Choroid plexus epithelial cell (primary cell): Measurements from ENCODE around the gene ARGLU1.
A peak's percentile ranks its signal among the peaks of the same experiment; 100 is the strongest.

Experiments used
- DNase-seq: peaks from one replicate; pipeline ENCODE4 v3.0.0-alpha.2; 2010; ENCODE audit warnings: low read depth
- H3K4me3 ChIP-seq: 2 replicates; pipeline ENCODE4 v1.5.1; 2011; ENCODE audit warnings: low read depth, mild to moderate bottlenecking, control low read depth, low read length, moderate library complexity
- TF ChIP-seq, protein P1 (sequence below): conservative IDR thresholded peaks from 2 replicates; pipeline ENCODE4 v1.5.1; 2011; ENCODE audit warnings: low read depth, mild to moderate bottlenecking, control low read depth, inconsistent platforms, low read length, moderate library complexity

The ARGLU1 gene

DNA sequence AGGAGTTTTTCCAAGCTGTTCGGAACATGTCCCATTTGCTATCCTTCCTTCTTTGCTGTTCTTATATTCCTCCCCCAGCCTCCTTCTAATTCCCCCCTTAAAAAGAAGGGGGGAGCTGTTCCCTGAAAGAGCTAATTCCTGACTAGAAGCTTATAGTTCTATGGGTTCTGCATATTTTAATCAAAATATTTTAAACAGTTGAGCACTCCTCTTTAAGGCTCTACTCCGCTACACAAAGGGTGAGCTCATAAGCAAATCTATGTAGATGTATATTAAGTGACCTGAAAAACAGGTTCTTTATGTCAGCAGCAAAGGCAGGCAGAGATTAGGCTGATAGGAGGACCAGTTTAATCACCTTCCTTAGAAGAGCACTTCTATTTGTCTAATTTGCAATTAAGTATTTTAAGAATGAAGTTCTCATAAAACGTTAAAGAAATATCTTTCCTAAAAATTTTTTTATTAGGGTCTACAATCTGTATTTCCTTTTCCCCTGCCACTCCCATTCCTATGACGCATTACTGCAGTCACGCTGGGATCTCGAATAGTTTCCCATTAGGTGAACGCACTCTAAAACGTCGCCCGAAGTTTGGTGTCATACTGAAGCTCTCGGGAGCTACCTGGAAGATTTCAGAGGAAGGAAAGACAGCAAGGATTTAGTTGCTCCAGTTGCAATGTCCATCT, 37.6 kb downstream of the ARGLU1 start:
- H3K4me3 ChIP-seq: peak overlapping the region; percentile 87
- peak; percentile 46 for DNase-seq
- TF ChIP-seq, protein P1, sequence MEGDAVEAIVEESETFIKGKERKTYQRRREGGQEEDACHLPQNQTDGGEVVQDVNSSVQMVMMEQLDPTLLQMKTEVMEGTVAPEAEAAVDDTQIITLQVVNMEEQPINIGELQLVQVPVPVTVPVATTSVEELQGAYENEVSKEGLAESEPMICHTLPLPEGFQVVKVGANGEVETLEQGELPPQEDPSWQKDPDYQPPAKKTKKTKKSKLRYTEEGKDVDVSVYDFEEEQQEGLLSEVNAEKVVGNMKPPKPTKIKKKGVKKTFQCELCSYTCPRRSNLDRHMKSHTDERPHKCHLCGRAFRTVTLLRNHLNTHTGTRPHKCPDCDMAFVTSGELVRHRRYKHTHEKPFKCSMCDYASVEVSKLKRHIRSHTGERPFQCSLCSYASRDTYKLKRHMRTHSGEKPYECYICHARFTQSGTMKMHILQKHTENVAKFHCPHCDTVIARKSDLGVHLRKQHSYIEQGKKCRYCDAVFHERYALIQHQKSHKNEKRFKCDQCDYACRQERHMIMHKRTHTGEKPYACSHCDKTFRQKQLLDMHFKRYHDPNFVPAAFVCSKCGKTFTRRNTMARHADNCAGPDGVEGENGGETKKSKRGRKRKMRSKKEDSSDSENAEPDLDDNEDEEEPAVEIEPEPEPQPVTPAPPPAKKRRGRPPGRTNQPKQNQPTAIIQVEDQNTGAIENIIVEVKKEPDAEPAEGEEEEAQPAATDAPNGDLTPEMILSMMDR: no peak

DNA sequence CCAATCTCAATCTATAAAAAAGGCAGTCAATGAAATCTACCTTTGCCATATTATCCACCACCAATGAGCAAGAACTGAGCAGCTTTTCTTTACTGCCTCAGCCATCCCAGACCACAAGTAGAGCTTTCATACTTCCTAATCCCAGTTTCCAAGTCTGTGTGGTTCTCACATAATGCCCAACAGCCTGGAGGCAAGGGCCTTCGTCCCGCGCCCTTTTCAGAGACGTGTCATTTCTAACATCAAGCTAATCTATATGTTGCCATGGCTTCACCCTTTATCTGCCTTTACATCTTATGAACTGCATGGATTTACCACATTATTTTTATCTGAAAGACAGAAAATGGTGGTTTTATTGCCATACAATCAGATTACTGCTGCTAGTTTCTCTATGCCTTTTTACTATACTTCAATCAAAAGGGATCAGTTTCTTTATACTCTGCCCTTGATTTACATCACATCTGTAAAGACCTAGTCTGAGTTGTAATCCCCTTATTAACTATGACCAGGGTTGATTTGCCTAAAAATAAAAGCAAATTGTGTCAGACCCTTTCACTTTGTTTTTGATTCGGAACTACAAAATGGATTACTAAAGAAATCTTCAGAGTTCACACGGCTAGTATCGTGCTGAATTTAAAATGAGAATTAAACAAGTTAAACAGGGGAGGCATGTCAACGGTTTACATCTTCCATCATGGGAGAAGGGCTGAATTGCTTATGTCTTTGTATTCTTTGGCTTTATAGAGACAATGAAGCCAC, 38.3 kb downstream of the ARGLU1 start:
- DNase-seq: peak; percentile 35
- TF ChIP-seq, protein P1: no peak
- H3K4me3 ChIP-seq: no peak overlapping the region

DNA sequence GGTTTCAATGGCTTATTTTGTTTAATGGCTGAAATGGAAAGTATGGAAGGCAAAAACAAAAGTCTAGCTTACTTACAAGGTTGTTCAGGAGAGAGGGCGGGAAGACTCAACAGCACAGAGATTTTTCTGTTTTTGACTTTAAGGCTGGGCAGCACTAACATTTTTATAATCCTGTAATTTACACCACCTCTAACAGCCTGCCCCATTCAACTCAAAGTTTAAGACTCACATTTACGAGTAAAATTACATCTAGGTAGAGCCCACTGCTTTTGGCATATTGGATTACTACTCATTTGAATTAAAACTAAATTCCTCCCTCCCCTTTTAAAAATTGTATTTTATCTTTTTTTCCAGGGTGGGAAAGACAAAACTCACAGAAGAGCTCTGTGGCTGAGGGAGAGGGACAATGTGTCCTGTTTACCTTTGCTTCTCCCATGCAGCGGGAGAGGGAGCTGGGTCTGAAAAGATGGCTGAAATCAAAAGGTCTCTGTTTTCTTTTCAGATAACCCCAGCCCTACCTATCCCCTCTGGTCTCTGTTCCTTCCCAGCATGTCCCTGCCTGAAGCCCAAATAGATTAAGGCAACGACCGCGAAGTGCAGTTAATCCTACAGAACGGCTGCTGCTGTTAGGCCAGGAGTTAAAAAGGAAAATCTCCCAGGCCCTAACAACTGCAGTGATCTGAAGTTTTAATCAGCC, 39.1 kb downstream of the ARGLU1 start:
- no peak for DNase-seq
- TF ChIP-seq, protein P1: no peak
- peak overlapping the region; percentile 12 for H3K4me3 ChIP-seq

DNA sequence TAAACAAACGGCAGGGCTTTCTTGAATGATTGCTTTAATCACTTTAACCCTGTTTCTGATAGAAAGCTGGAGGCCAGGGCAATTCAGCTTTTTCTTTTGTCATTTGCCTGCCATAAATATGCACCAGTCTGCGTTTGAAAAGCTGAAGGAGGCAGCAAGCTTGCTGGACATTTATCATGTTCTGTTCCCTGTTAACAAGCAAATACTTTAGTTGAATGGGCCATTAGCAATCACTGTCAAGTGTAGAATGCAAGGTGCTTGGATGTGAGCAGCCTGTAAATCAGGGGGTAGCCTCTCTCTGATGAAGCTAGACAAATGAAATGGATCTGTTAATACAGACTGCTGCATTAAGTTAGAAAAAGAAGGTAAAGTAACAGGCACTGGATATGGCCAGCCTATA, 40.1 kb downstream of the ARGLU1 start:
- TF ChIP-seq, protein P1: no peak
- no peak overlapping the region for H3K4me3 ChIP-seq
- no peak for DNase-seq

DNA sequence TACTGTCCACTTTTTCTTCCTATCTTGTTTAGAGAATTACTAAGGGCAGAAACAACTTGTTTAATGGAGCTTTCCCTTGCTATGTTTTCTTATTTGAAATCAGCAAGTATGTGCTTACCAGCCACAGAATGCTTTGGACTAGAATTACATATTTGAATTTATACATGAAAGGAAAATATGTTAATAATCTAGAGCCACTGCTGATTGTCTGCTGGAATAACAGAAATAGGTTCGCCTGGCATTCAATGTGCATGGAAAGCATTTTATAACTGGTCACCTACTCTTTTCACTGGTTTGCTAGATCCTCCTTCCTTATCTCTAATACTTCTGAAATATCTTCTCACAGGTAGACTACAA, 40.5 kb downstream of the ARGLU1 start:
- DNase-seq: no peak
- TF ChIP-seq, protein P1: no peak

DNA sequence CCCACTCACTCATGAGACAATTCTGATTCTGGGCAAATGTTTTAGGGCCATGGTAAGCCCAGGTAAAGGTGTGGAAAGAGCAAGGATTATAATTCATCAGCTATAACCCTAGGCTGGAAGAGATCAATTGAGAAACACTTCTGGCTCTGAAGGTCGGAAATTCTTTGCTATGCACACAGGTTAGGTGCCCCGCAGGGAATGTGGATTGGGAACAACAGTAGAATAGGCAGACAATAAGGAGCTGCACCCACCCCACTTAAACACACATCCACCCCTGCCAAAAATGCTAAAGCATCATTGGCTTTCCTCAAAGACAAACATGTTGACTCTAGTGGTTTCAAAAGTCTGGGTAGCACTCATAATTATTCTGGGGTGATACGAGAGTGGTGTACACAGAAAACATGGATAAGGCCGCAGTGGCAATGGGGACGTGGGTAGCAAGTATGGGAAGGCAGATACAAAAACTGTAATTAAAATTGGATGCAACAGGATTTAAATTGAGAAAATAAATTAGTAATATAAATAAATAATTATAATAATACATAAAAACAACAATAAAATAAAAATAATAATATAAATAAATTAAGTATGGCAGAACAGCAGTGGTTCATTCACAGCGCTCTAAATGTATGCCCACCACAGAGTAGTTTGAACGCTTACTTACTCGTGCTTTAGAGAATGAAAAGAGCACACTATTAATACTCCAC, 41.0 kb downstream of the ARGLU1 start:
- TF ChIP-seq, protein P1: no peak
- no peak overlapping the region for H3K4me3 ChIP-seq
- no peak for DNase-seq

More for the DNA sequence above, 40.5 kb downstream of the ARGLU1 start:
- no peak overlapping the region for H3K4me3 ChIP-seq
